K562 (cell line): Measurements from ENCODE around the gene CD101. TPM values are rescaled to one million over a fixed set of nuclear protein-coding genes. Genes with fewer than 3 reads are reported as not detected.

Source experiments
- CHD4 ChIP-seq: fragments of 200-600 bp; sonication (generic); IDR thresholded peaks from 3 replicates; pipeline ENCODE4 v1.6.1; 2012; ENCODE audit warnings: low read depth, mild to moderate bottlenecking, mixed read lengths, low read length, inconsistent platforms; ENCODE audit not compliant: insufficient read depth, insufficient replicate concordance, poor library complexity, severe bottlenecking
- FOXK2 ChIP-seq, 2 experiments: fragments of 450-650 bp; IDR thresholded peaks in 1 of 2; conservative IDR thresholded peaks in 1 of 2; 2 replicates each; pipeline ENCODE4 v1.6.1; 2016; ENCODE audit warnings: low read depth in 2 of 2, mild to moderate bottlenecking in 1 of 2
- GABPA ChIP-seq: fragments of 200-800 bp; sonication (Bioruptor generic); conservative IDR thresholded peaks from 2 replicates; pipeline ENCODE4 v1.6.1; 2016; ENCODE audit warnings: low read depth, missing genetic modification characterization, missing compliant biosample characterization
- HDAC2 ChIP-seq: fragments of 450-650 bp; IDR thresholded peaks from 2 replicates; pipeline ENCODE4 v1.6.1; 2016; ENCODE audit warnings: mild to moderate bottlenecking
- HDGF ChIP-seq: fragments of 450-650 bp; IDR thresholded peaks from 2 replicates; pipeline ENCODE4 v1.6.1; 2016
- MTA1 ChIP-seq: fragments of 450-650 bp; IDR thresholded peaks from 2 replicates; pipeline ENCODE4 v1.6.1; 2017; ENCODE audit warnings: borderline replicate concordance
- SIN3A ChIP-seq, 2 experiments: fragments of 150-350 bp in 1 of 2; IDR thresholded peaks; 2 replicates each; pipeline ENCODE4 v1.6.1; 2011 to 2016; ENCODE audit warnings: borderline replicate concordance in 2 of 2, low read depth in 2 of 2, low read length in 2 of 2, mild to moderate bottlenecking in 2 of 2, moderate library complexity in 2 of 2; ENCODE audit not compliant: control insufficient read depth in 1 of 2
- ZZZ3 ChIP-seq: fragments of 450-650 bp; IDR thresholded peaks from 2 replicates; pipeline ENCODE4 v1.6.1; 2016; ENCODE audit warnings: antibody characterized with exemption, mild to moderate bottlenecking, moderate library complexity
- polyA plus RNA-seq, 8 experiments: library from polyadenylated mRNA; depleted of rRNA in 4 of 8; stranded (reverse) in 5 of 8; unstranded in 3 of 8; fragments of >200 nt; fragmentation: Nextera tagmentation in 2 of 8; fragmentation: Illumina TruSeq in 1 of 8; extraction: Ambion mirVana in 2 of 8; extraction: Trizol in 1 of 8; gene quantifications; 2 replicates each; pipeline versions ENCODE4 v1.2.1 to v1.2.3, GENCODE V29; 2011 to 2014; ENCODE audit warnings: inconsistent platforms in 1 of 8, missing spikeins in 1 of 8
- total RNA-seq, 7 experiments: library from RNA; depleted of rRNA in 6 of 7; stranded (reverse); fragments of >200 nt in 6 of 7; fragmentation: Illumina TruSeq in 2 of 7; extraction: Trizol in 2 of 7; gene quantifications; 2 replicates each; pipeline versions ENCODE4 v1.2.1 to v1.2.3, GENCODE V29; 2011 to 2021; ENCODE audit warnings: low replicate concordance in 1 of 7
- TF ChIP-seq, protein P1 (sequence below): sonication (generic); formaldehyde crosslinking; IDR thresholded peaks from 2 replicates; pipeline ENCODE4 v1.8.0; 2023; ENCODE audit warnings: mild to moderate bottlenecking, missing genetic modification reagents
- TF ChIP-seq, protein P2 (sequence below), 2 experiments: fragments of 250-450 bp in 1 of 2; fragments of 450-650 bp in 1 of 2; sonication (Bioruptor Pico) in 1 of 2; IDR thresholded peaks; 2 replicates each; pipeline versions ENCODE4 v1.6.1 to v1.8.0; 2016 to 2021; ENCODE audit warnings: mild to moderate bottlenecking in 2 of 2, moderate library complexity in 2 of 2, missing compliant biosample characterization in 1 of 2, missing genetic modification characterization in 1 of 2
- TF ChIP-seq, protein P3 (sequence below): sonication (generic); formaldehyde crosslinking; IDR thresholded peaks from 2 replicates; pipeline ENCODE4 v1.8.0; 2022; ENCODE audit warnings: missing genetic modification reagents, mild to moderate bottlenecking, borderline replicate concordance
- TF ChIP-seq, protein P4 (sequence below): fragments of 450-650 bp; IDR thresholded peaks from 2 replicates; pipeline ENCODE4 v1.6.1; 2016
- TF ChIP-seq, protein P5 (sequence below), 2 experiments: IDR thresholded peaks; 2 replicates each; pipeline ENCODE4 v1.6.1; 2011; ENCODE audit warnings: borderline replicate concordance in 1 of 2, control low read depth in 1 of 2, low read depth in 1 of 2, low read length in 1 of 2, mild to moderate bottlenecking in 1 of 2, mixed read lengths in 1 of 2, moderate library complexity in 1 of 2; ENCODE audit not compliant: insufficient read depth in 1 of 2, insufficient read length in 1 of 2, poor library complexity in 1 of 2, severe bottlenecking in 1 of 2; ENCODE audit errors: extremely low read depth in 1 of 2
- TF ChIP-seq, protein P6 (sequence below): IDR thresholded peaks from 2 replicates; pipeline ENCODE4 v1.6.1; 2014; ENCODE audit warnings: antibody characterized with exemption

Gene CD101
- total and polyA plus RNA-seq, 9 of the 15 experiments (the other 6 are each of a cell fraction or from before 2014, with no cell fraction given) = 0.04 to 1.1 (median 0.20) TPM

DNA sequence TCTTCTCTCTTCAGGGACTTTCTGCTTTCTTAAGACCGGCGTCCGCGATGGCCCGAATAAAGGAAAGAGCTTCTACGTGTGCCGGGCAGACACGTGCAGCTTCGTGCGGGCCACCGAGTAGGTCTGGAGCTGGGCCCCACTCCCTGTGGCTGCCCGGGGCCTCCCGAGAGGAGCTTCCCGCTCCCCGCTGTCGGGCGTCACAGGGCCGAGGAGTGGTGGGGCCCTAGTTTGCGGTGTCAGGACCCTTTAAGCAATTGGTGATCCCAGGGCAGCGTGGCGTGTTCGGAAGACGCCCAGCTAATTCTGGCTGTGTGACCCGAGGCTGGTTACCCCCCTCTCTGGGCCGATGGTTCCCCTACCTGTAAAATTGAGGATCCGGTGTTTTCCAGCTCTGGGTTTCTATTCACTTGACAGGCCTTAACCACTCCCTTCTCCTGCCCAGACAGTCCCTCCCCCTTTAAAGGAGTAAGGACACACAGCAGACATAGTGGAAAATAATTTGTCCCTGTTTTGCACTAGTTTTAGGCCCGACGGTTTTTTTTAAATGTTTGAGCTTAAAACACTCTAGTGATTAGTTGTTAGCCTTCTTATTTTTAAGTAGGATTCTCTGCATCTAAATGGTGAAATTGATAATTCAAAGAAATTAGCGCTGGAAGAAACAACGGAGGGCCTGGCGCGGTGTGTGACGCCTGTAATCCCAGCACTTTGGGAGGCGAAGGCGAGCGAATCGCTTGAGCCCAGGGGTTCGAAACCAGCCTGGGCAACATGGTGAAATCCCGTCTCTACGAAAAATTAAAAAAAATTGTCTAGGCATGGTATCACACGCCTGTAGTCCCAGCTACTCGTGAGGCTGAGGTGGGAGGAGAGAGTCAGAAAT is 59.1 kb downstream of the CD101 start (continued):
- TF ChIP-seq, protein P1, sequence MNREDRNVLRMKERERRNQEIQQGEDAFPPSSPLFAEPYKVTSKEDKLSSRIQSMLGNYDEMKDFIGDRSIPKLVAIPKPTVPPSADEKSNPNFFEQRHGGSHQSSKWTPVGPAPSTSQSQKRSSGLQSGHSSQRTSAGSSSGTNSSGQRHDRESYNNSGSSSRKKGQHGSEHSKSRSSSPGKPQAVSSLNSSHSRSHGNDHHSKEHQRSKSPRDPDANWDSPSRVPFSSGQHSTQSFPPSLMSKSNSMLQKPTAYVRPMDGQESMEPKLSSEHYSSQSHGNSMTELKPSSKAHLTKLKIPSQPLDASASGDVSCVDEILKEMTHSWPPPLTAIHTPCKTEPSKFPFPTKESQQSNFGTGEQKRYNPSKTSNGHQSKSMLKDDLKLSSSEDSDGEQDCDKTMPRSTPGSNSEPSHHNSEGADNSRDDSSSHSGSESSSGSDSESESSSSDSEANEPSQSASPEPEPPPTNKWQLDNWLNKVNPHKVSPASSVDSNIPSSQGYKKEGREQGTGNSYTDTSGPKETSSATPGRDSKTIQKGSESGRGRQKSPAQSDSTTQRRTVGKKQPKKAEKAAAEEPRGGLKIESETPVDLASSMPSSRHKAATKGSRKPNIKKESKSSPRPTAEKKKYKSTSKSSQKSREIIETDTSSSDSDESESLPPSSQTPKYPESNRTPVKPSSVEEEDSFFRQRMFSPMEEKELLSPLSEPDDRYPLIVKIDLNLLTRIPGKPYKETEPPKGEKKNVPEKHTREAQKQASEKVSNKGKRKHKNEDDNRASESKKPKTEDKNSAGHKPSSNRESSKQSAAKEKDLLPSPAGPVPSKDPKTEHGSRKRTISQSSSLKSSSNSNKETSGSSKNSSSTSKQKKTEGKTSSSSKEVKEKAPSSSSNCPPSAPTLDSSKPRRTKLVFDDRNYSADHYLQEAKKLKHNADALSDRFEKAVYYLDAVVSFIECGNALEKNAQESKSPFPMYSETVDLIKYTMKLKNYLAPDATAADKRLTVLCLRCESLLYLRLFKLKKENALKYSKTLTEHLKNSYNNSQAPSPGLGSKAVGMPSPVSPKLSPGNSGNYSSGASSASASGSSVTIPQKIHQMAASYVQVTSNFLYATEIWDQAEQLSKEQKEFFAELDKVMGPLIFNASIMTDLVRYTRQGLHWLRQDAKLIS (CRISPR knock-in tag) = peak; percentile 84
- TF ChIP-seq HDAC2 = peak; percentile 45; the same call in 1 of the 2 replicates
- TF ChIP-seq, protein P2, sequence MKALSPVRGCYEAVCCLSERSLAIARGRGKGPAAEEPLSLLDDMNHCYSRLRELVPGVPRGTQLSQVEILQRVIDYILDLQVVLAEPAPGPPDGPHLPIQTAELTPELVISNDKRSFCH (CRISPR knock-in tag; IDR thresholded peaks at IDR 0.05) = no peak
- TF ChIP-seq, protein P2 (tag; IDR thresholded peaks at IDR 0.05) = peak; percentile 69; the same call in 1 of the 2 replicates
- no peak for TF ChIP-seq ZZZ3
- TF ChIP-seq, protein P3, sequence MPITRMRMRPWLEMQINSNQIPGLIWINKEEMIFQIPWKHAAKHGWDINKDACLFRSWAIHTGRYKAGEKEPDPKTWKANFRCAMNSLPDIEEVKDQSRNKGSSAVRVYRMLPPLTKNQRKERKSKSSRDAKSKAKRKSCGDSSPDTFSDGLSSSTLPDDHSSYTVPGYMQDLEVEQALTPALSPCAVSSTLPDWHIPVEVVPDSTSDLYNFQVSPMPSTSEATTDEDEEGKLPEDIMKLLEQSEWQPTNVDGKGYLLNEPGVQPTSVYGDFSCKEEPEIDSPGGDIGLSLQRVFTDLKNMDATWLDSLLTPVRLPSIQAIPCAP (CRISPR knock-in tag) = no peak
- TF ChIP-seq, protein P4, sequence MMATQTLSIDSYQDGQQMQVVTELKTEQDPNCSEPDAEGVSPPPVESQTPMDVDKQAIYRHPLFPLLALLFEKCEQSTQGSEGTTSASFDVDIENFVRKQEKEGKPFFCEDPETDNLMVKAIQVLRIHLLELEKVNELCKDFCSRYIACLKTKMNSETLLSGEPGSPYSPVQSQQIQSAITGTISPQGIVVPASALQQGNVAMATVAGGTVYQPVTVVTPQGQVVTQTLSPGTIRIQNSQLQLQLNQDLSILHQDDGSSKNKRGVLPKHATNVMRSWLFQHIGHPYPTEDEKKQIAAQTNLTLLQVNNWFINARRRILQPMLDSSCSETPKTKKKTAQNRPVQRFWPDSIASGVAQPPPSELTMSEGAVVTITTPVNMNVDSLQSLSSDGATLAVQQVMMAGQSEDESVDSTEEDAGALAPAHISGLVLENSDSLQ = peak; percentile 51
- TF ChIP-seq HDGF = 0 out of 2 replicates have a peak, but pooled peaks have one; percentile 8
- TF ChIP-seq GABPA (tag) = peak; percentile 47
- TF ChIP-seq, protein P5, sequence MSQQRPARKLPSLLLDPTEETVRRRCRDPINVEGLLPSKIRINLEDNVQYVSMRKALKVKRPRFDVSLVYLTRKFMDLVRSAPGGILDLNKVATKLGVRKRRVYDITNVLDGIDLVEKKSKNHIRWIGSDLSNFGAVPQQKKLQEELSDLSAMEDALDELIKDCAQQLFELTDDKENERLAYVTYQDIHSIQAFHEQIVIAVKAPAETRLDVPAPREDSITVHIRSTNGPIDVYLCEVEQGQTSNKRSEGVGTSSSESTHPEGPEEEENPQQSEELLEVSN (IDR thresholded peaks at IDR 0.05; ENCODE audit: borderline replicate concordance in 1 of 2, extremely low read depth in 1 of 2, insufficient read depth in 1 of 2, insufficient read length in 1 of 2, low read depth in 1 of 2, low read length in 1 of 2, poor library complexity in 1 of 2, severe bottlenecking in 1 of 2) = peak; percentile 34 to 70
- TF ChIP-seq MTA1 = 0 out of 2 replicates have a peak, but pooled peaks have one; percentile 9
- TF ChIP-seq SIN3A (IDR thresholded peaks at IDR 0.05; ENCODE audit: borderline replicate concordance in 2 of 2, control insufficient read depth in 1 of 2, low read depth in 2 of 2, low read length in 2 of 2) = peak; percentile 39 to 49; a peak in 1 of 4 replicates
- TF ChIP-seq, protein P6, sequence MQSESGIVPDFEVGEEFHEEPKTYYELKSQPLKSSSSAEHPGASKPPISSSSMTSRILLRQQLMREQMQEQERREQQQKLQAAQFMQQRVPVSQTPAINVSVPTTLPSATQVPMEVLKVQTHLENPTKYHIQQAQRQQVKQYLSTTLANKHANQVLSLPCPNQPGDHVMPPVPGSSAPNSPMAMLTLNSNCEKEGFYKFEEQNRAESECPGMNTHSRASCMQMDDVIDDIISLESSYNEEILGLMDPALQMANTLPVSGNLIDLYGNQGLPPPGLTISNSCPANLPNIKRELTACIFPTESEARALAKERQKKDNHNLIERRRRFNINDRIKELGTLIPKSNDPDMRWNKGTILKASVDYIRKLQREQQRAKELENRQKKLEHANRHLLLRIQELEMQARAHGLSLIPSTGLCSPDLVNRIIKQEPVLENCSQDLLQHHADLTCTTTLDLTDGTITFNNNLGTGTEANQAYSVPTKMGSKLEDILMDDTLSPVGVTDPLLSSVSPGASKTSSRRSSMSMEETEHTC = no peak
- no peak for TF ChIP-seq CHD4
- 0 out of 4 replicates have a peak, but pooled peaks of 1 of the 2 experiments have one; percentile 5 for TF ChIP-seq FOXK2 (conservative IDR thresholded peaks at IDR 0.05 in 1 of 2, IDR thresholded peaks at IDR 0.05 in 1 of 2; ENCODE audit: low read depth in 2 of 2)
